H9 (cell line): ENCODE measurements around the gene KRTAP4-12. TPM values are rescaled to one million over a fixed set of nuclear protein-coding genes. Genes with fewer than 3 reads are reported as not detected.

Experiments
- DNase-seq: peaks from one replicate; pipeline ENCODE4 v3.0.0-alpha.2; 2017
- H2AFZ ChIP-seq: one replicate; pipeline ENCODE4 v1.6.1; 2013; ENCODE audit warnings: mild to moderate bottlenecking, low read length, control low read depth, moderate library complexity
- H2AK5ac ChIP-seq: 2 replicates; pipeline ENCODE4 v1.6.1; 2013; ENCODE audit warnings: low read length, control low read depth, mixed read lengths; ENCODE audit not compliant: insufficient read length
- H2BK120ac ChIP-seq: one replicate; pipeline ENCODE4 v1.6.1; 2013; ENCODE audit warnings: low read depth, mild to moderate bottlenecking, low read length, control low read depth, inconsistent platforms; ENCODE audit not compliant: poor library complexity, severe bottlenecking
- H2BK12ac ChIP-seq: 2 replicates; pipeline ENCODE4 v1.6.1; 2013; ENCODE audit warnings: low read length, control low read depth, mixed read lengths, low read depth; ENCODE audit not compliant: insufficient read length
- H2BK15ac ChIP-seq: 2 replicates; pipeline ENCODE4 v1.6.1; 2013; ENCODE audit warnings: low read depth, low read length, control low read depth
- H2BK20ac ChIP-seq: one replicate; pipeline ENCODE4 v1.6.1; 2013; ENCODE audit warnings: low read depth, mild to moderate bottlenecking, low read length, control low read depth, inconsistent platforms; ENCODE audit not compliant: poor library complexity, severe bottlenecking
- H2BK5ac ChIP-seq: 2 replicates; pipeline ENCODE4 v1.6.1; 2013; ENCODE audit warnings: low read length, control low read depth, mixed read lengths; ENCODE audit not compliant: insufficient read length
- H3K14ac ChIP-seq: 2 replicates; pipeline ENCODE4 v1.6.1; 2013; ENCODE audit warnings: low read length, control low read depth; ENCODE audit not compliant: insufficient read depth
- H3K18ac ChIP-seq: 2 replicates; pipeline ENCODE4 v1.6.1; 2013; ENCODE audit warnings: low read depth, mild to moderate bottlenecking, mixed read lengths, low read length, control low read depth; ENCODE audit not compliant: insufficient read length
- H3K23ac ChIP-seq: 2 replicates; pipeline ENCODE4 v1.6.1; 2013; ENCODE audit warnings: low read length, control low read depth, mixed read lengths, low read depth; ENCODE audit not compliant: insufficient read length
- H3K23me2 ChIP-seq: 2 replicates; pipeline ENCODE4 v1.6.1; 2013; ENCODE audit warnings: low read depth, mild to moderate bottlenecking, mixed read lengths, low read length, control low read depth; ENCODE audit not compliant: insufficient read length, poor library complexity, severe bottlenecking
- H3K27ac ChIP-seq: 2 replicates; pipeline ENCODE4 v1.5.1; 2013; ENCODE audit warnings: low read length, control low read depth, mixed read lengths, low read depth; ENCODE audit not compliant: insufficient read length
- H3K27me3 ChIP-seq: 2 replicates; pipeline ENCODE4 v1.6.1; 2013; ENCODE audit warnings: low read length, control low read depth, inconsistent platforms; ENCODE audit not compliant: insufficient read depth
- H3K4ac ChIP-seq: 2 replicates; pipeline ENCODE4 v1.6.1; 2013; ENCODE audit warnings: low read depth, mild to moderate bottlenecking, control low read depth, inconsistent platforms, low read length, moderate library complexity
- H3K4me1 ChIP-seq: 2 replicates; pipeline ENCODE4 v1.6.1; 2013; ENCODE audit warnings: low read length, control low read depth, inconsistent platforms; ENCODE audit not compliant: insufficient read depth
- H3K4me2 ChIP-seq: 2 replicates; pipeline ENCODE4 v1.6.1; 2013; ENCODE audit warnings: low read length, control low read depth, mixed read lengths; ENCODE audit not compliant: insufficient read length, insufficient read depth
- H3K56ac ChIP-seq: 2 replicates; pipeline ENCODE4 v1.6.1; 2013; ENCODE audit warnings: low read depth, mild to moderate bottlenecking, mixed read lengths, low read length, control low read depth; ENCODE audit not compliant: insufficient read length
- H3K79me1 ChIP-seq: 2 replicates; pipeline ENCODE4 v1.6.1; 2013; ENCODE audit warnings: low read depth, mild to moderate bottlenecking, moderate library complexity, low read length, control low read depth, inconsistent platforms; ENCODE audit not compliant: insufficient read depth, poor library complexity, severe bottlenecking
- H3K79me2 ChIP-seq: 2 replicates; pipeline ENCODE4 v1.6.1; 2013; ENCODE audit warnings: low read length, control low read depth, inconsistent platforms; ENCODE audit not compliant: insufficient read depth
- H3K9ac ChIP-seq: 2 replicates; pipeline ENCODE4 v1.6.1; 2013; ENCODE audit warnings: low read length, control low read depth, mixed read lengths; ENCODE audit not compliant: insufficient read length; ENCODE audit errors: extremely low read depth
- H3K9me3 ChIP-seq: one replicate; pipeline ENCODE4 v1.6.1; 2013; ENCODE audit warnings: low read depth, low read length, inconsistent platforms; ENCODE audit not compliant: control insufficient read depth
- H3T11ph ChIP-seq: one replicate; pipeline ENCODE4 v1.6.1; 2013; ENCODE audit warnings: mild to moderate bottlenecking, low read length, control low read depth, inconsistent platforms
- H4K20me1 ChIP-seq: one replicate; pipeline ENCODE4 v1.6.1; 2013; ENCODE audit not compliant: control insufficient read depth, insufficient read length, insufficient read depth
- H4K5ac ChIP-seq: 2 replicates; pipeline ENCODE4 v1.6.1; 2013; ENCODE audit warnings: low read depth, mild to moderate bottlenecking, mixed read lengths, low read length, control low read depth; ENCODE audit not compliant: insufficient read length
- H4K8ac ChIP-seq: replicated peaks from 2 replicates; pipeline ENCODE4 v1.6.1; 2013; ENCODE audit warnings: low read length, control low read depth, mixed read lengths, low read depth; ENCODE audit not compliant: insufficient read length
- H4K91ac ChIP-seq: 2 replicates; pipeline ENCODE4 v1.6.1; 2013; ENCODE audit warnings: low read depth, mild to moderate bottlenecking, moderate library complexity, mixed read lengths, low read length, control low read depth; ENCODE audit not compliant: insufficient read length
- H3K27ac Mint-ChIP-seq, 3 experiments: 2 replicates in 2 of 3; 3 replicates in 1 of 3; pipeline ENCODE4 v1.8.0; 2020 to 2021; ENCODE audit warnings: mixed read lengths in 3 of 3, mild to moderate bottlenecking in 1 of 3, moderate library complexity in 1 of 3
- H3K27me3 Mint-ChIP-seq: 2 replicates; pipeline ENCODE4 v1.8.0; 2021; ENCODE audit warnings: low read depth, mild to moderate bottlenecking, moderate library complexity, mixed read lengths
- H3K36me3 Mint-ChIP-seq, 3 experiments: 2 replicates in 2 of 3; 3 replicates in 1 of 3; pipeline ENCODE4 v1.8.0; 2020 to 2021; ENCODE audit warnings: low read depth in 3 of 3, mixed read lengths in 3 of 3; ENCODE audit not compliant: insufficient read depth in 1 of 3
- H3K4me1 Mint-ChIP-seq, 2 experiments: 2 replicates each; pipeline ENCODE4 v1.8.0; 2020; ENCODE audit warnings: mixed read lengths in 2 of 2
- H3K4me3 Mint-ChIP-seq, 2 experiments: 2 replicates in 1 of 2; 3 replicates in 1 of 2; pipeline ENCODE4 v1.8.0; 2020 to 2021; ENCODE audit warnings: mild to moderate bottlenecking in 2 of 2, mixed read lengths in 2 of 2, moderate library complexity in 1 of 2
- H3K9me3 Mint-ChIP-seq, 2 experiments: 2 replicates in 1 of 2; 3 replicates in 1 of 2; pipeline ENCODE4 v1.8.0; 2020; ENCODE audit warnings: mild to moderate bottlenecking in 2 of 2, mixed read lengths in 2 of 2, moderate library complexity in 1 of 2
- CTCF ChIP-seq: fragments of 200-600 bp; sonication (generic); conservative IDR thresholded peaks from 3 replicates; pipeline ENCODE4 v1.8.0; 2021; ENCODE audit warnings: antibody characterized with exemption, mild to moderate bottlenecking
- WGBS: extraction: QIAGEN DNeasy Blood & Tissue Kit; methylation state at CpG from one replicate; pipeline ENCODE4 v1.1.7; 2013; ENCODE audit warnings: missing lambda C conversion rate, low lambda C conversion rate, mixed read lengths; ENCODE audit not compliant: insufficient read length; ENCODE audit errors: extremely low coverage; 5-methylcytosine and 5-hydroxymethylcytosine counted together
- total RNA-seq: library from RNA; stranded (reverse); gene quantifications from 2 replicates; pipeline ENCODE4 v1.2.1, GENCODE V29; 2021

Gene KRTAP4-12
- total RNA-seq, 1 experiment from 2014 or later: not detected

- Histone ChIP-seq H2BK20ac (no peak overlapping the region), H4K5ac (no peak overlapping the region), H3K14ac (no peak overlapping the region), H2BK5ac (no peak overlapping the region), H3K4me2 (no peak overlapping the region), H4K20me1 (no peaks in the 10 kb centered on the region), H4K8ac (no peak overlapping the region), H4K91ac (no peak overlapping the region), H2AK5ac (no peak overlapping the region), H2BK12ac (no peak overlapping the region), H3K23ac (no peak overlapping the region), H3K23me2 (no peaks in the 10 kb centered on the region), H3K79me2 (no peaks in the 10 kb centered on the region), H3K56ac (no peak overlapping the region), H3K4me1 (no peaks in the 10 kb centered on the region), H3K4ac (no peak overlapping the region), H3K79me1 (no peaks in the 10 kb centered on the region), H3K27me3 (no peaks in the 10 kb centered on the region), H2AFZ (no peak overlapping the region), H3K27ac (no peak overlapping the region), H3T11ph (no peak overlapping the region), H2BK15ac (no peak overlapping the region), H3K9me3 (no peaks in the 10 kb centered on the region), H3K18ac (no peak overlapping the region), H2BK120ac (no peak overlapping the region), H3K9ac (no peak overlapping the region)
- no CpG with 5 or more reads among the region's 4 CpGs for WGBS
- no peak overlapping the region for H3K27ac Mint-ChIP-seq
- H3K36me3 Mint-ChIP-seq: no peaks in the 10 kb centered on the region
- TF ChIP-seq CTCF: no peak
- DNase-seq: no peak
- H3K4me1 Mint-ChIP-seq: peaks cover 9 to 12% of the 10 kb centered on the region in 2 experiments
- H3K4me3 Mint-ChIP-seq: no peak overlapping the region
- H3K9me3 Mint-ChIP-seq: no peaks in the 10 kb centered on the region; a peak in 1 of 5 replicates
- H3K27me3 Mint-ChIP-seq: no peaks in the 10 kb centered on the region; the same call in 1 of the 2 replicates
These were observed 41.4 kb downstream of the KRTAP4-12 start for GRCh38 chr17:41082626-41083025.
